ENCODE results near the gene ORC6. TPM values are rescaled to one million over a fixed set of nuclear protein-coding genes. Genes with fewer than 3 reads are reported as not detected.
A peak's percentile ranks its signal among the peaks of the same experiment; 100 is the strongest.
"Not testable (repeated sequence)": the region's sequence is repeated elsewhere in the genome, so short reads cannot be mapped to it uniquely, and the experiment has no call there.

The ORC6 gene, protein sequence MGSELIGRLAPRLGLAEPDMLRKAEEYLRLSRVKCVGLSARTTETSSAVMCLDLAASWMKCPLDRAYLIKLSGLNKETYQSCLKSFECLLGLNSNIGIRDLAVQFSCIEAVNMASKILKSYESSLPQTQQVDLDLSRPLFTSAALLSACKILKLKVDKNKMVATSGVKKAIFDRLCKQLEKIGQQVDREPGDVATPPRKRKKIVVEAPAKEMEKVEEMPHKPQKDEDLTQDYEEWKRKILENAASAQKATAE
- 3.8 TPM for total RNA-seq

DNA sequence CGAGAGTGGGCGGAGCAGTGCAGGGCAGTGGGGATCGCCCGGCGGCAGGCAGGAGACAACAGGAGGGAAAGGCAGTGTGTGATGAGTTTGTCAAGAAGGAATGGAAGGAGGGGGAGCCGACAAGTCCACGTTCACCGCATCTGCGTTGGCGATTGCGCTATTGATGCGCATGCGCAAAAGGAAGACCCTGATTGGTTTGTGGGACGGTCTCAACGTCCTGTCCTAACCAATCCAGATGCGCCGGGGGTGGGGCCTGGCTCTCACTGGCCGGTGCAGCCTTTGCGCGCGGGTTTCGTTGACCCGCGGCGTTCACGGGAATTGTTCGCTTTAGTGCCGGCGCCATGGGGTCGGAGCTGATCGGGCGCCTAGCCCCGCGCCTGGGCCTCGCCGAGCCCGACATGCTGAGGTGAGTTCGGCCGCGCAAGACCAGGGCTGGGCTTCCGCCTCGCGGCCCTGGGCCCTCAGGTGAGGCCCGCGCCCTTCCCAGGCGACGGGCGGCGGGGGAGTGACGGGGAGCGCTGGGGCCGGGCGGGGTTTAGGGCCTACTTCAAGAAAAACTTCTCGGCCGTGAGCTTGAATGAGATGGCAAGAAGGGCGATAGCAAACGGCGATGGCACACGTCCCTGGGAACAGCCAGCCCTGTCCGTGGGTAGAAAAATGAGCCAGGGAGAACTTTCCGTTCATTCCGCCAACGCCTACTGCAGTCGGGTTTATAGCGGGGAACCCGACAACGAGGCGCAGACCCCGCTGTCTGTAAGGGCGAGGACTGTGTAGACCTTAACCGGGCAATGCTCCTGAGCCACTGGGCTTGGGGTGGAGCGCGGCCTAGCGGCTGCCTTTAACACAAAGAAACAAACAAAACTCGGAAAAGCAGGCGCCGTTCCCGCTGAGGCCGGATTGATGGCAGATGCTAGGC lies at the start of gene ORC6:
TSS of gene ORC6 (plus strand) at position 295 of the 916 bp plus-strand sequence. CDS start at position 342, 47 bp downstream.
- peak; percentile 19 to 98 (median 96) for DNase-seq (ENCODE audit: low read depth in 2 of 3, low spot score in 2 of 3)

DNA sequence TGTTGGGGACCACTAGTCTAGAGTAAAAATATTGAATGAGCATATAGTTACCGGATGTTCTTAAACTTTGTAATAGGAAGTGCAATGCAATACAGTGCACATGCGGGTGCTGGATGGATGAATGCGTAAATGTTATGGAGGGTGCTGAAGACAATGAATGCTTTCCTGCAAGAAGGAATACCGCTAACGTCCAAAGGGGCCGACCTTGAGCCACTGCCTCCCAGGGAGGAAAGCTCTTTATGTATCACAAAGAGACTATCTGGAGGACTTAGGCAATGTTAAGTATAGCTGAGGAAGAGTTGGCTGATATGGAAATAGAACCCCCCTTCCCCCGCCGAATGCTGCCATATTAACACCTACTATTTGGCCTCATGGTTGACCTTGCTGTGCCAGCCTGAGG lies 40.8 kb upstream of the ORC6 start:
- no peak for DNase-seq (ENCODE audit: low read depth in 2 of 3, low spot score in 2 of 3)

DNA sequence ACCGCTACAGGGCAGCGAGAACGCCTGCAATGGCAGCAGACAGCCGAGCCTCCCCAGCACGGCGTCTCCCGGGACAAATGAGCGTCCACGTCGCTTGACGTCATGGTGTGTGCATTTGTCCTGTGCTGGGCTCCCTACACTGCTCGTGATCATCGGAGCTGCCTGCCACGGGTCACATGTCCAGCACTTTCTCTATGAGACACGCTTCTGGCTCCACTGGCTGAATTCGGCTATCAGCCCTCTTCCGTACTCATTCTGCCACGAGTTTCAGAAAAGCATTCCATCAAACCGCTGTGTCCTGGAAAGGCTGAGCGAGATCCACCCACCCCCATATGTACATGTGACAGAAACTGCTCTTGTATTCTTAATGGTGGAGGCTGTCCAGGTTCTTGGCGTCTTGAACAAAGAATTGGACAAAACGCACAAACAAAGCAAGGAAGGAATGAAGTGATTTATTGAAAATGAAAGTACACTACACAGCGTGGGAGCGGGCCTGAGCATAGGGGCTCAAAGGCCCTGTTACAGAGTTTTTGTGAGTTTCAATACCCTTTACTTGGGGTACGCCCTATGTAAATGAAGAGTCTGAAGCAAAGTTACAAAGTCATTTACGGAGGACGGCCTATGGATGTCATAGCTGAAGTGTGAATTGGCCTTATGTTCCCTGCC lies 39.7 kb upstream of the ORC6 start:
- no peak for DNase-seq (ENCODE audit: low read depth in 2 of 3, low spot score in 2 of 3)

DNA sequence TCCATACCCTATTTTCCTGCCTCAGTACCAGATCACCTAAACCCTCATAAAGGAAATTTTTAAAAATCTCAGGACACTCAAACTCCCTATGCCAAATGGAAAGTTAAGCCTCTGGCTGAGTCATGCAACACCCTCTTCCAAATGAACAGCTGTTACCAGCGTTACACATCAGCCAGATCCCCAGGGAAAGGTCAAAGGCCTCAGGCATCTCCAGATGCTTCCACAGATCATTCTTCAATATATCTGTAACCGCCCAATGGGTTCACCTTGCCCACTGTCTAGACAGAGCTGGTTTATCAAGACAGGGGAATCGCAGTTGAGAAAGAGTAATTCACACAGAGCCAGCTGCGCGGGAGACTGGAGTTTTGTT lies 39.2 kb upstream of the ORC6 start:
- no peak for DNase-seq (ENCODE audit: low read depth in 2 of 3, low spot score in 2 of 3)

DNA sequence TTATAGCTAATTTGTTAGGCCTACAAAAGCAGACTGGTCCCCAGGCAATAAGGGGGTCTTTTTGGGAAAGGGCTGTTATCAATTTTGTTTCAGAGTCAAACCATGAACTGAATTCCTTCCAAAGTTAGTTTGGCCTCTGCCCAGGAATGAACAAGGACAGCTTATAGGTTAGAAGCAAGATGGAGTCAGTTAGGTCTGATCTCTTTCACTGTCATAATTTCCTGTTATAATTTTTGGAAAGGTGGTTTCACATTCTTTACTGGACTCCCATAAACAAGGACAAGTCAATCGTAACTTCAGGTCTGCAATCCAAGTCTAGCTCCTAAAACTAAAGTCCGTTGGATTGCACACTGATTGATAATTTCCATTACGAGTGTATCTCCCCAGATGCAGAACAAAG lies 38.2 kb upstream of the ORC6 start:
- no peak for DNase-seq (ENCODE audit: low read depth in 2 of 3, low spot score in 2 of 3)

DNA sequence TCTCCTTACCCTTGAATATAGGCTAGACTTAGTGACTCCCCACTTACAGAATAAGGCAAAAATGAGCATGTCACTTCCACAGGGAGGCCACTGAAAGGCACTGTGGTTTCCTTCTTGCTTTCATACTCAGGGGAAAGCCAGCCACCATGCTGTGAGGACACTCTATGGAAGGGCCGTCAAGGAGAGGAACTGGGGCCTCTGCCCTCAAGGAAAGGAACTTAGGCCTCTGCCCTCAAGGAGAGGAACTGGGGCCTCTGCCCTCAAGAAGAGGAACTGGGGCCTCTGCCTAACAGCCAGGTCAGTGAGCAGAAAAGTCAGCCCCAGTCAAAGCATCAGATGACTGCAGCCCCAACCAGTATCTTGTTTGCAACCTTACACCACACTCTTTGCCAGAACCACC lies 30.5 kb upstream of the ORC6 start:
- peak in 2 of 3 donors; percentile 48 to 71 for DNase-seq (ENCODE audit: low read depth in 2 of 3, low spot score in 2 of 3)

DNA sequence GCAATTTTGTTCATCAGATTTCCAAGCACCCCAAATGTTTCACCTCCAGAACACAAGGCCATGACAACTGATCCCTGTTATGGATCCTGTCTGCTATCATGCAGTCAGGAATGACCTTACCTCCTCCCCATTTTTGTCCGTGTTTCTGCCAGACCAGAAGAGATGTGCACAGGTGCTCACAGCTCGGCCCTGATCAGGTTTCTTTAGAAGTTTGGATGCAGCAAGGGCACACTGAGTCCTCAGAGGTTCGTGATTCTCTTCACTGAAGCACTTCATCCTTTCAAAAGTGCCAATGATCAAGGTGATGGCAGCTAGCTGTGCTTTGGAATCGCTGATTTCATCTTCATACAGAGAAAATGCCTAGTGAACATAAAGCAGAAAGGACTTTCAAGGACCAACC lies 27.3 kb upstream of the ORC6 start:
- DNase-seq (ENCODE audit: low read depth in 2 of 3, low spot score in 2 of 3): no peak

DNA sequence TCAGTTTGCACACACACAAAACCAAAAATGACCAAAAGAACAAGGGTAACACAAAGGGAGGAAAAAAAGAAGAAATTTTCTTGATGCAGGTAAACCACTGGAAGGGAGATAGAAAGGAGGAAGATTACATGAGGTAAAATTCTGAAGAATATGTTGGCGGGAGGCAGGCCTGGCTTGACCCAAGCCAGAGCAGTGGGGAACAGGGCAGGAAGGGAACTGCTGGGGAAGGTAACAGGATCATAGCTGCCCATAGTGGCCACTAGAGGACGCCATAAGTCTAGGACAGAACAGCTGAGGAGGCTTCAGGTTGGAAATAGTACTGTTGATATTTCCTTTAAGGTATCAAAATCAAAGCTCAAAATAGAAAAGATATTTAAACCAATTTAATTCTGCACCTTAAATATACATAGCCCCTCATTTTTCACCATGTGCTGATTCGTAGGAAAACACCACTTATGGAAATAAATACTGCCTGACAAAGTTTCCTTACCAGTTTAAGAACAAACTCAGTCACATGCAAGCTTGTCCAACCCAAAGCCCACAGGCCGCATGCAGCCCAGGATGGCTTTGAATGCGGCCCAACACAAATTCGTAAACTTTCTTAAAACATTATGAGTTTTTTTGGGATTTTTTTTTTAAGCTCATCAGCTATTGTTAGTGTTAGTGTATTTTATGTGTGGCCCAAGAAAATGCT lies 16.0 kb upstream of the ORC6 start:
- peak; percentile 22 to 74 (median 58) for DNase-seq (ENCODE audit: low read depth in 2 of 3, low spot score in 2 of 3)

DNA sequence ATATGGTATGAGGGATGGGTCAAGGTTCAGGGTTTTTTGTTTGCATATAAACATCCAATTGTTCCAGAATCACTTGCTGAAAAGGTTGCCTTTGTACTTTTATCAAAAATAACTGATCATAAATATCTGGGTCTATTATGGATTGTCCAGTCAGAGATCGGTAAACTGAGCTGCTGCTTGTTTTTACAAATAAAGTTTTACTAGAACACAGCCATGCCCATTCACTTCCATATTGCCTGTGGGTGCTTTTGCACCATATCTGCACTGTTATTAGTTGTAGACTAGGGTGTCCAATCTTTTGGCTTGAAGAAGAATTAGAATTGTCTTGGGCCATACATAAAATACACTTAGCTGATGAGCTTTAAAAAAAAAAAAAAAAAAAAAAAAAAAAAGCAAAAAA lies 11.5 kb upstream of the ORC6 start:
- not testable (repeated sequence) for DNase-seq (ENCODE audit: low read depth in 2 of 3, low spot score in 2 of 3)

DNA sequence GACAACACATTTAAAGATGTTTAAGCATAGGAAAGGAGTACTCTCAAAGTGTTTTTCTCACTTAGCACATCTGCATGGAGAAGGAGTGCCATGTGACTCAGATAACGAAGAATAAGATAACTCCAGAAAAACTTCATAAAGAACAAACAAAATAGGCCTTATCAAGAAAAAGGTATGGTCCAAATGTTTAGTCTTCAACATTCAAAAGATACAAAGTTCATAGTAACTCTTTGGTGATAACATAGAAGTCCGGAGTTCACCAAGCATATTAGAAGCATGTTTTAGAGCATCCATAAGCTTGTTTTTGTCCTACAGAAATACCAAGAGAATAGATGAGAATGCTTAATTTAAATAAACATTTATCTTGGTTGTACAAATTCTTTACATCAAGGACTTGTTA lies 7.6 kb upstream of the ORC6 start:
- not testable (repeated sequence) for DNase-seq (ENCODE audit: low read depth in 2 of 3, low spot score in 2 of 3)

DNA sequence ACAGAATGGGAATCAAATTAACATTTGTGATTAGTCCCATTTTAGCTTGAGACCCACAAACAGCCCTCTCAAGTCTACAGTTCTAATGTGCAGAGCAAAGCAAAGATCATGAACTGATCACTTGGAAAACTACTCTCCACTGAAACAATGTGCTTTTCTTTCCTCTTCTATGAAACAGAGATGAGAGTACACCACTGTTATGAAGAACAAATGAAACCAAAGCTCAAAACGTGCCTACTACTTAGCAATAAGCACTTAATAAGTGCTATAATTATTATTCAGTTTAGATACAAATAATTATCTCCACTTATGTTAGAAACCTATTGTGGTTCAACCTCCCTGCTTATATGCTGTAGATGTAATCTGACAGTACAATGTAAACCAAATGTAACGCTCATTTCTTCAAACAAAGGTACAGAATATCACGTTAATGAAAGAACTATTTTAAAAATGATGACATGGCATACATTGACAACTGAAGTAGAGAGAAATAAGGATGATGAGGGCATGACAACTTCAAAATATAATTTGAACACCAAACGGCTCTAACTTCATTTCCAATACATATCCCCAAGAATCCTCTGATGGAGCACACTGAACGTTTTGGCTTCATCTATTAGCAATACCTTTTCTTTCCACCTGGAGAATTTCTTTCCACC lies 2.5 kb upstream of the ORC6 start:
- DNase-seq (ENCODE audit: low read depth in 2 of 3, low spot score in 2 of 3): no peak

DNA sequence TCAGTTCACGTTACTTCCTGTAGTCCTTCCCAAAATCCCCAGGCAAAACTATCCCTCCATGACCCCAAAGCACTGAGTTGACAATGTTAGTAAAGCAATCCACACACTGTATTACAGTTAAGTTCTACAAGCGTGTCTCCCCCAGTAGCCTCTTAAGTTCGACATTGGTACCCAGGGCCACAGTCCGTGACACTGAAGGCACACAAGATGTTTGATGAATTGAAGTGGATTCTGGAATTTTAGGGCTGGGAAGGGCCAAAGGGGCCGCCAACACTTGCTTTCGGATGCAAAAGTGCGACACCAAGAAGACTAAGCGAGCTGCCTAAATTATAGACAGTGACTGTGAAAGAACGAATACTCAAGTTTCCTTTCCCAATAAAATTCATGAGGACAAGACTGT lies 2.0 kb upstream of the ORC6 start:
- no peak for DNase-seq (ENCODE audit: low read depth in 2 of 3, low spot score in 2 of 3)

DNA sequence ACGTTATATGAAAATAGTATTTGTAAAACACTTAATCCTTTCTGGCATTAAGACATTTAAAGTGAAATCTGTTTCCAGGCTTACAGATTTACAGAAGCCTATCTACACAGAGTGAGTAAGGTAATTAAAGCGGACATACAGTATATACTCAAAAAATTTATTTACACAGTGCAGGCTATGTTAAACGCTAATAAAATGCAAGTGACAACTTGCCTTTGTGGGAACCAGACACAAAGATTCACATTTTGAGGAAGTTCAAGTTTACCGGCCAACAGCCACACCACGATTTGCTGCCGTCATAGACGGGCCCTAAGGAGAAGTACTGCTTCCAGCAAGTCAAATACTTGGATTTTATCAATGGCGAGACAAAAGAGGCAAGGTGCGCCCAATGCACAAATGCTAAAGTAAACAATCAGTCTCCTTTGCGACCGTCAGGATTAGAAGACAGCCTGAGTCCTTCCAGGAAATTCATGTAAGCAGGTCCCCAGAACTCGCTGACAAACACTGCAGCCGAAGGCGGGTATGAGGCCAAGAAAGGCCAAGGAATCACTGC lies 1.3 kb upstream of the ORC6 start:
- DNase-seq (ENCODE audit: low read depth in 2 of 3, low spot score in 2 of 3): peak in 2 of 3 donors; percentile 78 to 83

DNA sequence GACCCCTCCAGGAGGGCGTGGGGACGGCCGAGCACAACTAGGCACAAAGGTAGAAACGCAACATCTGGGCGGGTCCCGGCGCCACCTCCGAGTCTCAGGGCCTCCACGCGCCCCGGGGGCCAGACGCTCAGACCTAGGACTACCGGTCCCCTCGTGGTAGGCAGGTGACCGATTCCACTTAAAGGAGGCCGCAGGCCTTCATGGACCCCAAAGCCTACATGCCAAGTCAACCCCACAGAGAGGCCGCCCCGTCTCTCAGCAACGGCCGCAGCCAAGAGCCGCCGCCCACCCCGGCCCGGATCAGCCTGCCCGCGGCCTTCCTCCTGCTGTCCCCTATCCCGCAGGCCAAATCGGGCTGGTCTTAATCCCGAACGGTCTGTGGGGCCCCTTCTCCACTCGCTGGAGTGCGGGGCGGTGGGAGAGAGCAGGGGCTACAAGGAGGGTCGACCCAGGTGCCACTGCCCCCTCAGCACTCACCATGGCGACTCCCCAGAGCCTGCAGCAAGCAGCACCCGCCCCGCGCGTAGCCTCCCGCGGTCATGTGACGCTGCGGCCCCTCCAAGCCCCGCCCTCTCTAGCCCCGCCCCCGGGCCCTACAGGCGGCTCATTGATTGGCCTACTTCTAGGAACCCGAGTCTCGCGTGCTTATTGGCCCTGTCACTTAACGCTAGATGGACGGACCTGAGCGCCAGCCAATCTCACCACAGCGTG lies 650 bp upstream of the ORC6 start, which contains the start of gene VPS35:
TSS of gene VPS35 (minus strand) at position 525 of the 711 bp plus-strand sequence. CDS start at position 480, 45 bp downstream.
- peak; percentile 97 to 99 (median 98) for DNase-seq (ENCODE audit: low read depth in 2 of 3, low spot score in 2 of 3)

DNA sequence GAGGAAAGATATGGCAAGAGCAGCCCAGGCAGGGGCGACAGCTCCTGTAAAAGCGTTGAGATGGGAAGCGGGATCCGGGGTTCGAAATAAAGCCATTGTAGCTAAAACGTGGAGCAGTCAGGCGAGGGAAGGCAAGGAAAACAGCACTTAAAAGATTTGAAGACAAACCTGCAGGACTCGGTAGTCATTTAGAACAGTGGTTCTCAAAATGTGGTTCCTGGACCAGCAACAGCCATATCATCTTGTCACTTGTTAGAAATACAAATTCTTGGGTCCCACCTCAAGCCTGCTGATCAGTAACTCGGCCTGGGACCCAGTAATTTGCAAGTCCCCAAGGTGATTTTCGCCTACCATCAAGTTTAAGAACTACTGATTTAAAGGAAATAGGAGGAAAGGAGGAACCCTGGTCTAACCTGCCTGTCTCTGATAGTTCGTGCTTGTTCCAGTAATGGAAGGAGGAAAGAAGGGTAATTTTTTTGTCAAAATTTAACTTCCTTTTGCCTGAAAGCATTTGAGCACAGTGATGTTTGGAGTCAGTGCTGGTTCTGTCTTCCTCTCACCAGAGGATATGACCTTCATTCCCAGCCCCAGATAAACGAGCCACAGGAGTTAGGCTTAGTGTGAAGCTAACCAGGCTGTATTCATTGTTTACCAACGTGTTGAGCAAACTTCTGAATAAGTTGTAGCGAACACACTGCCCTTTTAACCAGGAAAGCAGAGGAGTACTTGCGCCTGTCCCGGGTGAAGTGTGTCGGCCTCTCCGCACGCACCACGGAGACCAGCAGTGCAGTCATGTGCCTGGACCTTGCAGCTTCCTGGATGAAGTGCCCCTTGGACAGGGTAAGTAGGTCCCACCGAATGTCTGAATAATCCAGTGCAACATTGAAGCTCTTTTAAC lies 1.1 kb downstream of the ORC6 start:
- DNase-seq (ENCODE audit: low read depth in 2 of 3, low spot score in 2 of 3): no peak

DNA sequence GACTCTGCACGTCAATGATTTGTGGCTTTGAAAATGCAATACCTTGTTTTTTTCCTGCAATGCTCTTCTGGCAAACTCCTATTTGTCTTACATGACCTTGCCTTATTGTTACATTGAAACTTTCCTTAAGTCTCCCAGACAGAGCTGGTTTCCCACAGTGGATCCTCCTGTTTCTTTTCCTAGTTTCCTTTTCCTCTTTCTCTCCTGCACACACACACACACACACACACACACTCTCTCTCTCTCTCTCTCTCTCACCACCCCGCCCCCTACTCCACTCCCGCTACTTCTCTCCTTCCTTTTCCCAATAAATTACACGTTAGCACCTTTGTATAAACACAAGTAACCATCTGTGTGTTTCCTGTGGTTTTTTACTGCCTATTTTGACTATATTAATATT lies 2.3 kb downstream of the ORC6 start:
- no peak for DNase-seq (ENCODE audit: low read depth in 2 of 3, low spot score in 2 of 3)

DNA sequence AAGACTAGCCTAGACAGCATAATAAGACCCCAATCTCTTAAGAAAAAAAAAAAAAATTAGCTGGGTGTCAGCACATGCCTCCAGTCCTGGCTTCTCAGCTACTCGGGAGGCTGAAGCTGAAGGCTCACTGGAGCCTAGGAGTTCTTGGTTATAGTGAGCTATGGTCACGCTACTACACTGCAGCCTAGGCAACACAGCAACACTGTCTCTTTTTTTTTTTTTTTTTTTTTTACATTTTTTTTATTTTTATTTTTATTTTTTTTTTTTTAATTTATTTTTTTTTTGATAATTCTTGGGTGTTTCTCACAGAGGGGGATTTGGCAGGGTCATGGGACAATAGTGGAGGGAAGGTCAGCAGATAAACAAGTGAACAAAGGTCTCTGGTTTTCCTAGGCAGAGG lies 4.1 kb downstream of the ORC6 start:
- DNase-seq (ENCODE audit: low read depth in 2 of 3, low spot score in 2 of 3): no peak

DNA sequence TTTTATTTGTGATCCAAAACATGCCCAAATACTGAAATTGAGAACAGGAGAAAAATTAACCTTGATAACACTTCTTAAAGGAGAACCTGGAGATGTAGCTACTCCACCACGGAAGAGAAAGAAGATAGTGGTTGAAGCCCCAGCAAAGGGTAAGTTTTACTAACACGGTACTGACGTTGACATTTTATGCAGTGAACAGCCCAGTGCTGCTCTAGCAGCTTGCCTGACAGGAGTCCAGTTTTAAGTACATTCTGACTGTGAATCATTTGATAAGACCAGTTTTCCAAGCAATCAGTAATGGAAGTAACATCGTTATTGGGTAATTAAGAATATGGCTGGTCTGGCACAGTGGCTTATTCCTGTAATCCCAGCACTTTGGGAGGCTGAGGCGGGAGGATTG lies 6.5 kb downstream of the ORC6 start:
- DNase-seq (ENCODE audit: low read depth in 2 of 3, low spot score in 2 of 3): no peak

Measured in hematopoietic multipotent progenitor cell (in vitro differentiated cells).